VCaP (cell line): ENCODE data around the gene PLCXD1.

ENCODE experiments used
- H3K27ac ChIP-seq: fragments of 450-650 bp; 2 replicates; pipeline ENCODE4 v1.5.1; 2017
- TF ChIP-seq, protein P1 (sequence below): fragments of 450-650 bp; conservative IDR thresholded peaks from 2 replicates; pipeline ENCODE4 v1.5.1; 2017; ENCODE audit warnings: mild to moderate bottlenecking, moderate library complexity

The PLCXD1 gene

DNA sequence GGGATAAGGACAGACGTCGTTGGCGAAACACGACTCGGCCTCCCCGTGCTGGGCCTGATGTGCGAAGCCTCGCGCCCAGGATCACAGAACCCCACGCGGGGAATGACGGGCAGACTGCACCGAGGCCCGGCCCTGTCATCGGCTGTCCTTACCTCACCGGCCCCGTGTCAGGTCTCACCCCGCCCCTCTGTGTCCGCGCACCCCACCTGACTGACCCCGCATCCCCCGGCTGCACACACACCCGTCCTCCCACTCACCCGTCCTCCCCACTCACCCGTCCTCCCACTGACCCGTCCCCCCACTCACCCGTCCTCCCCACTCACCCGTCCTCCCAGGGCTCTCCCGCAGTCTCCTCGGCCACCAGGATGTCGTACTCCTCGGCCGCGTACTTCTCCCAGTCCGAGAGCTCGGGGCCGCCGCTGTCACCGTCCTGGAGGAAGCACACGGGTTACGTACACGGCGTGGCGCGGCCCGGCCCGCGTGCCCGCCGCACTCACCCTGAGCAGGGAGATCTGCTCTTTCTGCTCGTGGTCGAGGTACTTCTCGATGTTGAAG is 57.2 kb downstream of the PLCXD1 start:
- H3K27ac ChIP-seq: no peak overlapping the region
- TF ChIP-seq, protein P1, sequence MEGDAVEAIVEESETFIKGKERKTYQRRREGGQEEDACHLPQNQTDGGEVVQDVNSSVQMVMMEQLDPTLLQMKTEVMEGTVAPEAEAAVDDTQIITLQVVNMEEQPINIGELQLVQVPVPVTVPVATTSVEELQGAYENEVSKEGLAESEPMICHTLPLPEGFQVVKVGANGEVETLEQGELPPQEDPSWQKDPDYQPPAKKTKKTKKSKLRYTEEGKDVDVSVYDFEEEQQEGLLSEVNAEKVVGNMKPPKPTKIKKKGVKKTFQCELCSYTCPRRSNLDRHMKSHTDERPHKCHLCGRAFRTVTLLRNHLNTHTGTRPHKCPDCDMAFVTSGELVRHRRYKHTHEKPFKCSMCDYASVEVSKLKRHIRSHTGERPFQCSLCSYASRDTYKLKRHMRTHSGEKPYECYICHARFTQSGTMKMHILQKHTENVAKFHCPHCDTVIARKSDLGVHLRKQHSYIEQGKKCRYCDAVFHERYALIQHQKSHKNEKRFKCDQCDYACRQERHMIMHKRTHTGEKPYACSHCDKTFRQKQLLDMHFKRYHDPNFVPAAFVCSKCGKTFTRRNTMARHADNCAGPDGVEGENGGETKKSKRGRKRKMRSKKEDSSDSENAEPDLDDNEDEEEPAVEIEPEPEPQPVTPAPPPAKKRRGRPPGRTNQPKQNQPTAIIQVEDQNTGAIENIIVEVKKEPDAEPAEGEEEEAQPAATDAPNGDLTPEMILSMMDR: no peak

DNA sequence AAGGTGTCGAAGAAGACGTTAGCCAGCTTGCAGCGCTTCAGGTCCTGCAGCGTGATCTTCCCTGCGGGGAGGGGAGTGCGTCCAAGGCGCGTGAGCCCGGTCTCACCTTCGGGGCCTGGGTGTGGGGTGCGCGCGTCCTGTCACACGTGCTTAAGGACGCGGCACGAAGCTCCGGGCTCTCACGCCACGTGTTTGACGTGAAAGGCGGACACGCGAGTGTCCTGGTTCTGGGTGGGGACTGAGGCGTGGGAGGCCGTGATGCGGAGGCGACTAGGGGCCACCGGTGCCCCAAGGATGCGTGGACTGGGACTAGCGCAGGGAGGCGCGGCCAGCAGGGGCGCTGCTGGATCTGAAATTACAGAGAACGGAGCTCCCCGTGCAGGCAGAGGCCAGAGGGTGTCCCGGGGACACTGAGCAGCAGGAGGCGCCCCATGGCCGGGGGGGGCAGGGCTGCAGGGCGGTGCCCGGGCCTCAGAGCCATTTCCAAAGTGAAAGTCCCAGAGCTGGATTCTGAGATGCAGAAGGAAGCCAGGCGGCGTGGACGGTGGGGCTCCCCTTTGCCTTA is 57.7 kb downstream of the PLCXD1 start:
- H3K27ac ChIP-seq: no peak overlapping the region
- TF ChIP-seq, protein P1: no peak

GRCh38 chrX:340121-340520 is 58.9 kb downstream of the PLCXD1 start:
- TF ChIP-seq, protein P1: no peak
- no peak overlapping the region for H3K27ac ChIP-seq

DNA sequence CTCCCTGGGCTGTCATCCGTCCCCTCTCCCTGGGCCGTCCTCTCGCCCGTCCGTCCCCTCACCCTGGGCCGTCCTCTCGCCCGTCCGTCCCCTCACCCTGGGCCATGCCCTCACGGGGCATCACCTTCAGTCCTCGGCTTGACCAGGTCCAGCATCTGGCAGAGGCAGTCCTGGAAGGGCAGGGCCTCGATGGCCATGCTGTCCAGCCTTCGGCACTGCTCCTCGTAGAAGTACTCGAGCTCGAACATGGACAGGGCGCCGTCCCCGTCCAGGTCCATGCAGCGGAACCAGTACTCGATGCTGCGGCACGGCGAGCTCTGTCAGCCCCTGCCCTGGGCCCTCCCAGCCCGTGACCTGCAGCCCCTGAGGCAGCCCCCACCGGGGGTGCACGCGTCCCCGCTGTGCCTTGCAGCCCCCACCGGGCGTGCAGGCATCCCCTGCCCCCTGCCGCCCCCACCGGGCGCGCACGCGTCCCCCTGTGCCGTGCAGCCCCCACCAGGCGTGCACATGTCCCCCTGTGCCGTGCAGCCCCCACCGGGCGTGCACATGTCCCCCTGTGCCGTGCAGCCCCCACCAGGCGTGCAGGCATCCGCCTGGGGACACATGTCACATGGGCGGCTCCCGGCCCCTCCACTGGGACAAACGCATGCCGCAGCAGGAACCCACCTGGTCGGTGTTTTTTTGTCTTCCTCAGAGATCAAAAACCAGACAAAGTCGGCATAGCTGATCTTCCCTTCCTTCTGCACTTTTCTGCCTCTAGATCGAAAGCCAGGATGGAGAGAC is 59.7 kb downstream of the PLCXD1 start:
- TF ChIP-seq, protein P1: no peak
- no peak overlapping the region for H3K27ac ChIP-seq

DNA sequence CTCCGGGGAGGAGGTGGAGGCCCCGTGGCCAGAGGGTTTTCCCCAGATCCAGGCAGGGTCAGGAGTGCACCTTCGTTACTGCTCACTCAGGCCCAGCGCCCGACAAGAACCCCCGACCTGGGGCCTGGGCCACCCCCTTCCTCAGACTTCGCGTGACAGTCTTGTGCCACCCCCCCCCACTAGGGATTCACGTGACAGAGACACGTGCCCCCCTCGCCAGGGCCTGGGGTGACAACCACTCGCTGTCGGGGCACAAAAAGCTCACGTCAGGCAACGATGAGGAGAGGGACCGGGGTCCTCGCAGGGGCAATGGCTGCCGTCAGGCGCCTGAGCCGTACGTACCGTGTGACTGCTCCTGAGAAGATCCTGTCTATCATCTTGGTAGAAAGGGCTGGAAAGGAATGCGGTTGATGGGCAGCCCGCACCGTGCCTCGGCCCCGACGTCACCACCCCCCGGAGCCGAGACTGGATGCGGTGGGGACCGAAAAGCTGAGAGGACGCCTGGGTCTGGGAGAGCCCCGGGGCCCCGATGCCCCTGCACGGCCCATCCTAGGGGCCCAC is 60.4 kb downstream of the PLCXD1 start:
- TF ChIP-seq, protein P1: no peak

DNA sequence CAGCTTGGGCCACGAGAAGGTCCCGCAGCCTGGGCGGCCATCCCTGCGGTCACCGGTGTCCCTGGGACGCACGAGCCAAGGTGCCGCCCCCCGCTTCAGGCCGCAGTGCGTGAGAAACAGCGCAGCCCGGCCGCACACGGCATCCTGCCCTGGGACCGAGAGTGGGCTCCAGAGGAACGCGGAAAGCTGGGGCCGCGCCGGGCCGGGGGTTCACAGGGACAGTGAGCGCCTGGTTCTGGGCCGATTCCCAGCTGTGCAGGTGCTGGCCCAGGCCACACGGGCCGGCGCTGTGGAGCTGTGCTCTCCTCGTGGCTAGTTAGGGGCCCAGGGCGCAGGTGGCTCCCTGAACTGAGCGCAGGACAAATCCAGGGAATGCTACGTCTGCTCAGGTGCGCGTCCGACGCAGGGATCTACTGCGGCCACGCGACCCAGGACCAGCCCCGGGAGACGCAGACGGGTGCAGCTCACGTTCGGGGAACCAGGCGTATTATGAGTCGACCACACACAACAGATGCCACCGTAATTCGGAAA is 63.3 kb downstream of the PLCXD1 start:
- TF ChIP-seq, protein P1: no peak
- no peak overlapping the region for H3K27ac ChIP-seq

More for the DNA sequence above, 60.4 kb downstream of the PLCXD1 start:
- H3K27ac ChIP-seq: no peak overlapping the region
